GM12891 (cell line): Measurements from ENCODE around the gene DNM1.
"Not testable (repeated sequence)": the region's sequence is repeated elsewhere in the genome, so short reads cannot be mapped to it uniquely, and the experiment has no call there.

ENCODE experiments used
- DNase-seq: peaks from one replicate; pipeline ENCODE4 v3.0.0; 2011; ENCODE audit warnings: low spot score; ENCODE audit not compliant: insufficient read length
- FAIRE-seq: peaks from 2 replicates; lab custom pipeline; 2011; peaks lifted over from hg19 to GRCh38; lab: Jason Lieb, UNC
- PAX5 ChIP-seq: IDR thresholded peaks from 2 replicates; pipeline ENCODE4 v1.6.1; 2011; ENCODE audit warnings: low read length, moderate library complexity, mild to moderate bottlenecking; ENCODE audit not compliant: insufficient read depth, severe bottlenecking
- POLR2A ChIP-seq: IDR thresholded peaks from 2 replicates; pipeline ENCODE4 v1.6.1; 2011; ENCODE audit warnings: low read depth, low read length, control low read depth
- POLR2AphosphoS5 ChIP-seq: IDR thresholded peaks from 2 replicates; pipeline ENCODE4 v1.6.1; 2011; ENCODE audit warnings: low read depth, low read length, control low read depth
- POU2F2 ChIP-seq: IDR thresholded peaks from 2 replicates; pipeline ENCODE4 v1.6.1; 2011; ENCODE audit warnings: low read depth, mild to moderate bottlenecking, control low read depth, low read length, moderate library complexity
- SPI1 ChIP-seq: IDR thresholded peaks from 2 replicates; pipeline ENCODE4 v1.6.1; 2011; ENCODE audit warnings: low read depth, low read length, control low read depth
- TAF1 ChIP-seq: IDR thresholded peaks from 2 replicates; pipeline ENCODE4 v1.6.1; 2011; ENCODE audit warnings: low read depth, low read length, control low read depth

The DNM1 gene

GRCh38 chr9:128271512-128271911 lies 68.3 kb downstream of the DNM1 start:
- DNase-seq, result no peak
- no peak for FAIRE-seq

GRCh38 chr9:128274245-128274644 lies 71.1 kb downstream of the DNM1 start:
- FAIRE-seq, result no peak

More at GRCh38 chr9:128271512-128271911, 68.3 kb downstream of the DNM1 start:
- TF ChIP-seq PAX5 (no peak), POLR2A (no peak), POLR2AphosphoS5 (no peak), TAF1 (no peak), SPI1 (no peak), POU2F2 (no peak)

DNA sequence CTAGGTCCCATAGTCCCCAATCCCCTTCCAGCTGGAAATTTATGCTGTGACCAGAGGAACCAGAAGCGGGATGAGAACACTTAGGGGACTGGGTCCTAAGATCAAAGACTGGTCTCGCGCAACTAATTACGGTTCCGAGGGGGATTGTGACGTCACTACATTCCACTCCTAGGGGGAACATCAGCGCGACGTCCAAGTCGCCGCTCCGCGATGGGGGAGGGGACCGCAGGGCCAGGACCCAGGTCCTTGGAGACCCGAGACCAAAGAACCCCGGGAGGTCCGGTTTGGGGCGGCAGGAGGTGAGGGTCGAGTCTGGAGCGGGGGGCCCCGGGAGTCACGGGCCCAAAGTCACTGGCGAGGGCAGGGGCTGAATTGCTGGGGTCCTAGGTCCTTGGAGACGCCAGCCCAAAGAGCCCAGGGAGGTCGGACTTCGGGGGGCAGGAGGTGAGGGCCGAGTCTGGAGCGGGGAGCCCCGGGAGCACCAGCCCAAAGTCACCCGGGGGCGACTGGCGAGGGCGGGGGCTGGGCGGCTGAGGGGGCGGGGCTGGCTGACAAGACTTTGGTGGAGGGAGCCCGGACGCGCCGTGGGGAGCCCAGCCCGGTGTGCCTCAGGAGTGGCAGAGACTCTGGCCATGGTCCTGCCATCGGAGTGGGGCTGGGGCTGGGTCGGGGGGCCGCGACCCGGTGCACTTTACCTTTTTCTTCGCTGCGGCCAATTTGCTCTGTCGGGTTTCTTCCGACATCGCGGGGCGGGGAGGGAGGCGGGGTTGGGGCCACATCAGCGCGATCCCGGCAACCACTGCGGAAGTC lies 72.2 kb downstream of the DNM1 start, which contains the start of gene GOLGA2:
GOLGA2 (minus strand) TSS at position 810 of the 810 bp plus-strand sequence; CDS start at position 779, 31 bp downstream.
- DNase-seq, result peak; percentile 84
- FAIRE-seq, result no peak
- TF ChIP-seq POLR2AphosphoS5, result no peak
- no peak for TF ChIP-seq POU2F2
- no peak for TF ChIP-seq TAF1
- TF ChIP-seq SPI1, result no peak
- TF ChIP-seq PAX5, result no peak
- no peak; the same call in none of the 2 replicates for TF ChIP-seq POLR2A

More at GRCh38 chr9:128274245-128274644, 71.1 kb downstream of the DNM1 start:
- DNase-seq, result no peak
- TF ChIP-seq TAF1 (no peak), POLR2AphosphoS5 (no peak), POLR2A (no peak), PAX5 (no peak)

- DNase-seq, result peak; percentile 97
- no peak for TF ChIP-seq PAX5
- peak; percentile 79 for TF ChIP-seq TAF1
- peak; percentile 58 for TF ChIP-seq SPI1
- 0 out of 2 replicates have a peak, but pooled peaks have one; percentile 55 for TF ChIP-seq POU2F2
- TF ChIP-seq POLR2AphosphoS5, result peak; percentile 95
- peak; percentile 97 for TF ChIP-seq POLR2A
- peak; percentile 98 for FAIRE-seq
Observed at GRCh38 chr9:128276008-128276573, 72.9 kb downstream of the DNM1 start, which contains the start of gene SWI5. TSS of gene SWI5 (plus strand) at chr9:128276276.

DNA sequence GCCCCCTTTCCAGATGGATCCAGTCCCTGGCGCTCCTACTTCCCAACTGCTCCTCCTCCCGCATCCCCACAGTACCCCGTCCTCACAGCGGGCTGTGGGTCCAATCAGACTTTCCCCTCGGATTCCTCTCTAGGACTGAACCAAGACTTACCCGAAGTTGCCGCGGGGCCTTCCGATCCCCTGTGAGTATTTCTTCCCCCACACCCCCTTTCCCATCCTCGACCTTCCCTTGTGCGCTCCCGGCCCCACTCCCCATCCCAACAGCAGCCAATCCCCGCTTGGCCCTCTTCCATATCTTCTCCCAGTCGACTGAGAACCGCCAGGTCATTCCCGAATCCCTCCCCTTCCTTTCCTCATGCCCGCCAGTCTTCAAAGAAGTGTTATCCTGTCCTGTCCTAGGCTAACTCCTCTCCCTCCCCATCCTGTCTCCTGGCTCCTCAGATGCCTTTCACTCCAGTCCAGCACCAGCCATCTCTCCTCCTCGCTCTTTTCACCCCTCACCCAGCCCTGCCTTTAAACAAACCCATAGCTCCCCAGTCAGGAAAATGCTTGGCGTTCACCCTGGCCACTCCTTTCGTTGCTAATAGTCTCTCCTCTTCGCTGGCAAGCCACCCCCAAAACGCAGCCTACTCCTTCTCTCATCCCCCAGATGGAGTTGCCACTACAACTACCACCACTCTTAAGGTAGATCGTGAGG lies 73.5 kb downstream of the DNM1 start:
- TF ChIP-seq PAX5, result no peak
- TF ChIP-seq POLR2A, result no peak
- TF ChIP-seq TAF1, result no peak
- no peak for TF ChIP-seq POLR2AphosphoS5
- no peak for TF ChIP-seq SPI1
- TF ChIP-seq POU2F2, result no peak
- DNase-seq (no peak), FAIRE-seq (no peak)

DNA sequence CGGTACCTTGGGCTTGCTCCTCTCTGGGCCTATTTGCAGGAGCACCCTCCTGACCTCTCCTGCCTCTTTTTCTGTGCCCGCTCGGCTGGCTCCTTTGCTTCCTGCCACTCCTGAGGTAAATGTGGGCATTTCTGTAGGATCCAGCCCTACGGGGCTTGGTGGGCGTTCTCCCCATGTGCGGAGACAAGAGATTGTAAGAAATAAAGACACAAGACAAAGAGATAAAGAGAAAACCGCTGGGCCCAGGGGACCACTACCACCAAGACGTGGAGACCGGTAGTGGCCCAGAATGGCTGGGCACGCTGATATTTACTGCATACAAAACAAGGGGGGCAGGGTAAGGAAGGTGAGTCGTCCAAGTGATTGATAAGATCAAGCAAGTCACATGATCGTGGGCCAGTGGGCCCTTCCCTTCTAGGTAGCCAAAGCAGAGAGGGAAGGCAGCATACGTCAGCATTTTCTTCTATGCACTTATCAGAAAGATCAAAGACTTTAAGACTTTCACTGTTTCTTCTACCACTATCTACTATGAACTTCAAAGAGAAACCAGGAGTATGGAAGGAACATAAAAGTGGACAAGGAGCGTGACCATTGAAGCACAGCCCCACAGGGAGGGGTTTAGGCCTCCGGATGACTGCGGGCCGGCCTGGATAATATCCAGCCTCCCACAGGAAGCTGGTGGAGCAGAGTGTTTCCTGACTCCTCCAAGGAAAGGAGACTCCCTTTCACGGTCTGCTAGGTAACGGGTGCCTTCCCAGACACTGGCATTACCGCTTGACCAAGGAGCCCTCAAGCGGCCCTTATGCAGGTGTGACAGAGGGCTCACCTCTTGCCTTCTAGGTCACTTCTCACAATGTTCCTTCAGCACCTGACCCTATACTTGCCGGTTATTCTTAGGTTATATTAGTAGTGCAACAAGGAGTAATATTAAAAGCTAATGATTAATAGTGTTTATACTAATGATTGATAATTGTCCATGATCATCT lies 76.2 kb downstream of the DNM1 start:
- FAIRE-seq, result not testable (repeated sequence)

DNA sequence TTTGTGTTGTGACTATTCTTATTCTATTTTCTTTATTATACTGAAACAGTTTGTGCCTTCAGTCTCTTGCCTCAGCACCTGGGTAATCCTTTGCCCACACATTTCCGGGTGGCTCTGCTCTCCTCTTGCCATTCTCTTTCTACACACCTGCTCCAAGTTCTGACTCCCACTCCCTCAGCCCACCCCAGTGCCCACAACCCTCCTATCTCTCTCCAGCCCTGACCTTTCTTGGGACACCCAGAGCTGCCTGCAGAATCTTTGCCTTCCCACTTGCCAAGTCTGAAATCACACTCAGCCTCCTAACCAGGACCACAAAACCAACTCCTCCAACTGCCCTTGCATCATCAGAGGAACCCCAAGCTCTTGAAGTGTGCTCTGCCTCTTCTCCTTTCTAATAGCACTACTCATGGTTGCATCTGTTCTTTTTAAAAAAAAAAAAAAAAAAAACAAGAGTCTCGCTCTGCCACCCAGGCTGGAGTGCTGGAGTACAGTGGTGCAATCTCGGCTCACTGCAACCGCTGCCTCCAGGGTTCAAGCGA lies 77.0 kb downstream of the DNM1 start:
- TF ChIP-seq POU2F2 (no peak), POLR2A (no peak), TAF1 (no peak), PAX5 (no peak), SPI1 (no peak), POLR2AphosphoS5 (no peak)
- FAIRE-seq (no peak), DNase-seq (no peak)

More for the DNA sequence above, 76.2 kb downstream of the DNM1 start:
- DNase-seq, result not testable (repeated sequence)

GRCh38 chr9:128282500-128282899 lies 79.3 kb downstream of the DNM1 start:
- FAIRE-seq (no peak), DNase-seq (no peak)
- no peak for TF ChIP-seq PAX5
- TF ChIP-seq SPI1, result no peak
- TF ChIP-seq TAF1, result no peak
- TF ChIP-seq POU2F2, result no peak

- TF ChIP-seq SPI1 (no peak), TAF1 (no peak)
- FAIRE-seq (no peak), DNase-seq (no peak)
Observed at GRCh38 chr9:128285033-128285784, 82.0 kb downstream of the DNM1 start.
